BJ (cell line): Measurements from ENCODE around the gene GADD45G. TPM values are rescaled to one million over a fixed set of nuclear protein-coding genes. Genes with fewer than 3 reads are reported as not detected.

ENCODE experiments used
- CTCF ChIA-PET: fragments of 350-600 bp; formaldehyde crosslinking; extraction: SDS; loops from one replicate; lab custom pipeline; 2021; ENCODE audit warnings: antibody characterized with exemption, inconsistent platforms; lab: Yijun Ruan, JAX
- POLR2A ChIA-PET: fragments of 300-600 bp; sonication (Branson Sonifier 250); formaldehyde crosslinking; extraction: SDS; loops from one replicate; lab custom pipeline; 2021; ENCODE audit warnings: antibody characterized with exemption; lab: Charles Lee
- DNase-seq: peaks from one replicate; pipeline ENCODE4 v3.0.0-alpha.2; 2011; ENCODE audit warnings: low read depth
- H3K27me3 ChIP-seq: 2 replicates; pipeline ENCODE4 v1.6.0; 2011; ENCODE audit warnings: low read length; ENCODE audit not compliant: control insufficient read depth, insufficient read depth
- H3K36me3 ChIP-seq: 2 replicates; pipeline ENCODE4 v1.5.1; 2011; ENCODE audit warnings: low read length; ENCODE audit not compliant: control insufficient read depth, insufficient read depth
- H3K4me3 ChIP-seq: 2 replicates; pipeline ENCODE4 v1.5.1; 2011; ENCODE audit warnings: low read depth, mild to moderate bottlenecking, control low read depth, low read length
- polyA plus RNA-seq: library from polyadenylated mRNA; depleted of rRNA; stranded (reverse); fragments of >200 nt; gene quantifications from 2 replicates; pipeline ENCODE4 v1.2.3, GENCODE V29; 2011
- TF ChIP-seq, protein P1 (sequence below): IDR thresholded peaks from 2 replicates; pipeline ENCODE4 v1.5.1; 2011; ENCODE audit warnings: low read depth, mild to moderate bottlenecking, control low read depth, inconsistent platforms, low read length, moderate library complexity; ENCODE audit not compliant: insufficient read depth

The GADD45G gene
- polyA plus RNA-seq, 1 experiment, result 0.07 TPM

DNA sequence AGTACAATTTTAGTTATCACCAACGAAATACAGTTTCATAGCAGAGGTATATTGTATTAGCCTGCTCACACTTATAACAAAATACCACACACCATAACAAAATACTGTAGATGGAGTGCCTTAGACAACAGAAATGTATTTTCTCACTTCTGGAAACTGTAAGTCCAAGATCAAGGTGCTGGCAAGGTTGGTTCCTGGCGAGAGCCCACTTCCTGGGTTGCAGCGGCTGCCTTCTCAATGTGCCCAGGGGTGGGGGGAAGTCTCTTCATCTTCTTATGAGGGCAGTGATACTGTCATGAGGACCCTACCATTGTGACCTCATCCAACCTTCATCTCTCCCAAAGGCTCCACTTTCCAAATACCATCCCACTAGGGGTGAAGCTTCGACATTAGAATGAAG, 30.5 kb upstream of the GADD45G start:
- TF ChIP-seq, protein P1, sequence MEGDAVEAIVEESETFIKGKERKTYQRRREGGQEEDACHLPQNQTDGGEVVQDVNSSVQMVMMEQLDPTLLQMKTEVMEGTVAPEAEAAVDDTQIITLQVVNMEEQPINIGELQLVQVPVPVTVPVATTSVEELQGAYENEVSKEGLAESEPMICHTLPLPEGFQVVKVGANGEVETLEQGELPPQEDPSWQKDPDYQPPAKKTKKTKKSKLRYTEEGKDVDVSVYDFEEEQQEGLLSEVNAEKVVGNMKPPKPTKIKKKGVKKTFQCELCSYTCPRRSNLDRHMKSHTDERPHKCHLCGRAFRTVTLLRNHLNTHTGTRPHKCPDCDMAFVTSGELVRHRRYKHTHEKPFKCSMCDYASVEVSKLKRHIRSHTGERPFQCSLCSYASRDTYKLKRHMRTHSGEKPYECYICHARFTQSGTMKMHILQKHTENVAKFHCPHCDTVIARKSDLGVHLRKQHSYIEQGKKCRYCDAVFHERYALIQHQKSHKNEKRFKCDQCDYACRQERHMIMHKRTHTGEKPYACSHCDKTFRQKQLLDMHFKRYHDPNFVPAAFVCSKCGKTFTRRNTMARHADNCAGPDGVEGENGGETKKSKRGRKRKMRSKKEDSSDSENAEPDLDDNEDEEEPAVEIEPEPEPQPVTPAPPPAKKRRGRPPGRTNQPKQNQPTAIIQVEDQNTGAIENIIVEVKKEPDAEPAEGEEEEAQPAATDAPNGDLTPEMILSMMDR, result no peak
- CTCF ChIA-PET, result interaction anchor here (3.5 kb wide), 1 partner anchor 18 kb away, joined by 20 read pairs; no protein-coding TSS in a partner anchor
- H3K27me3 ChIP-seq, result no peaks in the 10 kb centered on the region; the same call in 1 of the 2 replicates
- H3K4me3 ChIP-seq, result no peak overlapping the region
- no peak for DNase-seq
- H3K36me3 ChIP-seq, result no peaks in the 10 kb centered on the region
- POLR2A ChIA-PET, result no interaction called here

DNA sequence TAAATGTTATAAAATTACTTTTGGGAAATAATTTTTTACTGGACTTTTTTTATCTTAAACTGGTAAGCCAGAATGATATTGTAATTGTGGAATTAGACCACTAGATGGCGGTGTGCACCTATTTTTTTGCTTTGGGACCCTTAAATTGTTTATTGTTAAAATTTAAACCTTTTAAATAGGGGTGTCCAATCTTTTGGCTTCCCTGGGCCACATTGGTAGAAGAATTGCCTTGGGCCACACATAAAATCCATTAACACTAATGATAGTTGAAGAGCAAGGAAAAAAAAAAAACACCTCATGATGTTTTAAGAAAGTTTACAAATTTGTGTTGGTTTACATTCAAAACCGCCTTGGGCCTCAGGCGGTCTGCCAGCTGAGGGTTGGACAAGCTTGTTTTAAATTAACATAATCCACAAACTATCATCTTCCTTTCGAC, 28.4 kb upstream of the GADD45G start:
- ChIA-PET CTCF (interaction anchor here (0.9 to 3.5 kb wide), 9 partner anchors 11 to 1294 kb away, joined by 3 to 20 read pairs (median 6); no protein-coding TSS in a partner anchor), POLR2A (no interaction called here)
- TF ChIP-seq, protein P1, result peak; percentile 57
- H3K4me3 ChIP-seq, result no peak overlapping the region
- DNase-seq, result no peak
- H3K27me3 ChIP-seq, result no peaks in the 10 kb centered on the region; the same call in 1 of the 2 replicates
- H3K36me3 ChIP-seq, result no peaks in the 10 kb centered on the region

DNA sequence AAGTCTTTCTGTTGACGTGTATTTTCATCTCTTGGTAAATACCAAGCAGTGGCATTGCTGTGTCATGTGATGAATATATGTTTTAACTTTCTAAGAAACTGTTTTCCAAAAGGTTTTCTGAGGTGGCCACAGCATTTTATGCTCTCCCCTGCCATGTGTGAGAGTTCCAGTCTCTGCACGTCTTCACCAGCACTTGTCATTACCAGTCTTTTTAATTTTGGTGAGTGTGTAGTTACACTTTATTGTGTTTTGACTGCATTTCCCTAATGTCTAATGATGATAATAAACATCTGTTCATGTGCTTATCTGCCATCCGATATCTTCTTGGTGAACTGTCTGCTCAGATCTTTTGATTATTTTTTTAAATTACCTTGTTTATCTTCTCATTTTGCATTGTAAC, 27.4 kb upstream of the GADD45G start:
- Histone ChIP-seq H3K27me3 (no peaks in the 10 kb centered on the region; the same call in 1 of the 2 replicates), H3K36me3 (no peaks in the 10 kb centered on the region), H3K4me3 (no peak overlapping the region)
- CTCF ChIA-PET, result interaction anchor here (1.0 to 3.5 kb wide), 6 partner anchors 14 to 1293 kb away, joined by 3 to 20 read pairs (median 5); no protein-coding TSS in a partner anchor
- POLR2A ChIA-PET, result no interaction called here
- DNase-seq, result no peak
- TF ChIP-seq, protein P1, result no peak

DNA sequence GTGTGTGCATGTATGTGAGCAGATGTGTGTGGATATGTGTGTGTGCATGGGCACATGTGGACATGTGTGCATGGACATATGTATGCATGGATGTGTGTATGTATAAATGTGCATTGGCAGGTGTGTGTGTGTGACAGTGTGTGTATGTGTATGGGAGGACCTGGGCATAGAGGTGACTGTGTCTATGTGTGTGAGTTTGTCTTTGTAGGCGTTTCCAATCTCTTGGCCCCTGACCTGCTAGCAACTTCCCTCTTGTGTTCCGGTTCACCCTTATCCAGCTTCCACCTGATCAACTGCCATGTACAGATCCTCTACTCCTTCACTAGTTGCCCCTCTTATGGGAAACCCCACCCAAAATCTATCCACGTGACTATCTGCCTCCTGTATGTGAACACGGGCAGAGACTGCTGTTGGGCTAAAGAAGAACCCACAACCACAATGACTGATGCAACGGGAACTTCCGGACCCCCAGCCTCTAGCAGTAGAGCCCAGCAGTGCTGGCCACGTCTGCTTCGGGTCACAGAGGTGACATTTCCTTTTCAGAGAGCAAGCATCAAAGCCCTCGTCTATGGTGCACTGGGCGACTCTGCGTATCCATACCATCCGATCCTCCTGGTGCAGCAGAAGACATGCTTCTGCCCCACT, 24.9 kb upstream of the GADD45G start:
- H3K36me3 ChIP-seq, result no peaks in the 10 kb centered on the region
- CTCF ChIA-PET, result interaction anchor here (1.2 to 1.5 kb wide), 2 partner anchors 18 to 523 kb away, joined by 3 to 6 read pairs; no protein-coding TSS in a partner anchor
- POLR2A ChIA-PET, result no interaction called here
- H3K4me3 ChIP-seq, result no peak overlapping the region
- TF ChIP-seq, protein P1, result no peak
- H3K27me3 ChIP-seq, result no peaks in the 10 kb centered on the region; the same call in 1 of the 2 replicates
- no peak for DNase-seq

DNA sequence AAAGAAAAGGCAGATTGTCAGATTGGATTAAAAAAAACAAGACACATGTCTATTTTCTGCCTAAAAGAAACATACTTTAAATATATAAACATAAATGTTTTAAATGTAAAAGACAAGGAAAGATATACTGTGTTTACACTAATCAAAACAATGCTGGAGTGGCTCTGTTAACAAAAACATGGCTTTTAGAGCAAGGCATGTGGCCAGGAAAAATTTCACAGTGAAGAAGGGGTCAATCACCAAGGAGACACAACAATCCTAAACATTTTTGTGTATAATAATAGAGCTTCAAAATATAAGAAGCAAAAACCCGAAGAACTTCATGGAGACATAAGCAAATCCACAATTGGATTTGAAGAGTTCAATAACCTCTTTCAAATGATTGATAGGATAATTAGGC, 18.5 kb upstream of the GADD45G start:
- no peak for DNase-seq
- ChIA-PET POLR2A (no interaction called here), CTCF (no interaction called here)
- Histone ChIP-seq H3K36me3 (no peaks in the 10 kb centered on the region), H3K27me3 (no peaks in the 10 kb centered on the region; the same call in 1 of the 2 replicates), H3K4me3 (no peak overlapping the region)
- TF ChIP-seq, protein P1, result no peak
